ENCODE data around the gene ATCAY. TPM values are rescaled to one million over a fixed set of nuclear protein-coding genes. Genes with fewer than 3 reads are reported as not detected.

ATCAY gene, protein sequence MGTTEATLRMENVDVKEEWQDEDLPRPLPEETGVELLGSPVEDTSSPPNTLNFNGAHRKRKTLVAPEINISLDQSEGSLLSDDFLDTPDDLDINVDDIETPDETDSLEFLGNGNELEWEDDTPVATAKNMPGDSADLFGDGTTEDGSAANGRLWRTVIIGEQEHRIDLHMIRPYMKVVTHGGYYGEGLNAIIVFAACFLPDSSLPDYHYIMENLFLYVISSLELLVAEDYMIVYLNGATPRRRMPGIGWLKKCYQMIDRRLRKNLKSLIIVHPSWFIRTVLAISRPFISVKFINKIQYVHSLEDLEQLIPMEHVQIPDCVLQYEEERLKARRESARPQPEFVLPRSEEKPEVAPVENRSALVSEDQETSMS
- total RNA-seq: not detected
- long read RNA-seq: 0 reads

- intact Hi-C loops (cut with DNase I): no loop called here
- no peak for DNase-seq
Observed at GRCh38 chr19:3880471-3881271, at the start of gene ATCAY. Gene ATCAY, plus strand, starts transcription at chr19:3880685. Its CDS starts 5,083 bp downstream, at chr19:3885768.

GRCh38 chr19:3831601-3832000, 48.9 kb upstream of the ATCAY start:
- no peak for DNase-seq
- no peak for ATAC-seq
- intact Hi-C loops (cut with DNase I): no loop called here

More at GRCh38 chr19:3880471-3881271, at the start of gene ATCAY:
- ATAC-seq: no peak

GRCh38 chr19:3832001-3832400, 48.5 kb upstream of the ATCAY start:
- ATAC-seq: no peak
- intact Hi-C loops (cut with DNase I): no loop called here
- no peak for DNase-seq

GRCh38 chr19:3833578-3834348, 46.7 kb upstream of the ATCAY start:
- ATAC-seq (no peak), DNase-seq (no peak)
- intact Hi-C loops (cut with DNase I): no loop called here

- intact Hi-C loops (cut with DNase I): no loop called here
- no peak for ATAC-seq
- DNase-seq: no peak
Observed at GRCh38 chr19:3834349-3835054, 46.0 kb upstream of the ATCAY start.

GRCh38 chr19:3835055-3835435, 45.4 kb upstream of the ATCAY start:
- intact Hi-C loops (cut with DNase I): no loop called here
- no peak for ATAC-seq
- no peak for DNase-seq

GRCh38 chr19:3836887-3837286, 43.6 kb upstream of the ATCAY start:
- ATAC-seq: no peak

DNA sequence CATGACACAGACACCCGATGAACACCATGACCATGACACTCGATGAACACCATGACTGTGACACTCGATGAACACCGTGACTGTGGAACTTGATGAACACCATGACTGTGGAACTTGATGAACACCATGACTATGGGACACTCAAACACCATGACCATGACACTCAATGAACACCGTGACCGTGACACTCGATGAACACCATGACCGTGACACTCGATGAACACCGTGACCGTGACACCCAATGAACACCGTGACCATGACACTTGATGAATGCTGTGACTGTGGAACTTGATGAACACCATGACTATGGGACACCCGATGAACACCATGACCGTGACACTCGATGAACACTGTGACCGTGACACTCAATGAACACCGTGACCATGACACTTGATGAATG, 43.2 kb upstream of the ATCAY start:
- intact Hi-C loops (cut with DNase I): no loop called here
- DNase-seq (no peak), ATAC-seq (no peak)

More at GRCh38 chr19:3836887-3837286, 43.6 kb upstream of the ATCAY start:
- intact Hi-C loops (cut with DNase I): no loop called here
- DNase-seq: no peak

- DNase-seq (no peak), ATAC-seq (no peak)
- intact Hi-C loops (cut with DNase I): no loop called here
Observed at GRCh38 chr19:3837922-3838321, 42.6 kb upstream of the ATCAY start.

- ATAC-seq (no peak), DNase-seq (no peak)
- intact Hi-C loops (cut with DNase I): no loop called here
Observed at GRCh38 chr19:3838661-3839060, 41.8 kb upstream of the ATCAY start.

GRCh38 chr19:3839941-3840340, 40.5 kb upstream of the ATCAY start:
- ATAC-seq: no peak

DNA sequence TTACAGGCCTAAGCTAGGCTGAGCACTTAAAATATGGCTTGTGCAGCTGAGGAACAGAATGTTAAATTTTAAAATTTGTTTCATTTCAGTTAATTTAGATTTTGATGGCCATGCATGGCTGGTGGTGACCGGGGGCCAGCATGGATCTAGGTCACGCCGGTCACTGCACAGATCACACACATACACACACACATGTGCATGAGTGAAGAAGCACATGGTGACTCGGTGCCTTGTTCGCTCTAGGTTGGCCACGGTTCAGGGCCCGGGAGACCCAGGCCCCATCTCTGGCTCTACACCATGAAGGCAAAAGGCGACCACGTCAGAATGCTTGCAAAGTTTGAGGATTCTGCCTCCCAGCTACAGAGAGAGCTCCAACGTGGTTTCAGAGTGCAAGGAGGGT, 39.7 kb upstream of the ATCAY start:
- intact Hi-C loops (cut with DNase I): no loop called here
- ATAC-seq: no peak
- no peak for DNase-seq

More at GRCh38 chr19:3839941-3840340, 40.5 kb upstream of the ATCAY start:
- DNase-seq: no peak
- intact Hi-C loops (cut with DNase I): no loop called here

DNA sequence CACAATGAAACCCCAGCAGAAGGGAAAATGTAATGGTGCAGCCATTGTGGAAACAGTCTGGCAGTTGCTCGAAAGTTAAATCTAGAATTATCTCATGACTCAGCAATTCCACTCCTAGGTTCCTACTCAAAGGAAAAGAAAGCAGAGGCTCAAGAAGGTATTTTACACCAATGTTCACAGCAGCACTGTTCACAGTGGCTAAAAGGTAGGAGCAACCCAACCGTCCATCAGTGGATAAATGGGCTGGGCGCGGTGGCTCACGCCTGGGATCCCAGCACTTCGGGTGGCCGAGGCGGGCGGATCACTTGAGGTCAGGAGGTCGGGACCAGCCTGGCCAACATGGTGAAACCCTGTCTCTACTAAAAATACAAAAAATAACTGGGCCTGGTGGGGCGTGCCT, 37.5 kb upstream of the ATCAY start:
- intact Hi-C loops (cut with DNase I): no loop called here
- ATAC-seq: no peak
- DNase-seq: no peak

- ATAC-seq: no peak
- intact Hi-C loops (cut with DNase I): no loop called here
- DNase-seq: no peak
Observed at GRCh38 chr19:3844596-3844995, 35.9 kb upstream of the ATCAY start.

DNA sequence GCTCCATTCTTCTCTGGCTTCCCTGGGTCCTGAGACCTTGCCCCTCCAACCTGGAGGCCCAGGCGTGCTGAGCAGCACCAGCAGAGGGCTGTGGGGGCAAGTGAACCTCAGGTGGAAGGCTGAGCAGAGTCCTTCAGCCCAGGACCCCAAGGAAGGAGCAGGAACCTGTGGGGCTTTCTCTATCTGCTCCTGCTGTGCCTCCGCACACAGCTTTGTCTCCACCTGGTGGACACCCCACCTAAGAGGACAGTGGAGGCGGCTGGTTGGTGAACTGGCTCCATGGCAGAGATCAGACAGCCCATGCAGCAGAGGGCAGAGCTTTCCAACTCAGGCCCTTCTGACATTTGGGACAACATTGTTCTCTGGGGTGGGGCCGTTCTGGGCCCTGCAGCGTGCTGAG, 31.4 kb upstream of the ATCAY start:
- ATAC-seq (no peak), DNase-seq (no peak)
- intact Hi-C loops (cut with DNase I): no loop called here

GRCh38 chr19:3849787-3850186, 30.7 kb upstream of the ATCAY start:
- ATAC-seq (no peak), DNase-seq (no peak)
- intact Hi-C loops (cut with DNase I): no loop called here

DNA sequence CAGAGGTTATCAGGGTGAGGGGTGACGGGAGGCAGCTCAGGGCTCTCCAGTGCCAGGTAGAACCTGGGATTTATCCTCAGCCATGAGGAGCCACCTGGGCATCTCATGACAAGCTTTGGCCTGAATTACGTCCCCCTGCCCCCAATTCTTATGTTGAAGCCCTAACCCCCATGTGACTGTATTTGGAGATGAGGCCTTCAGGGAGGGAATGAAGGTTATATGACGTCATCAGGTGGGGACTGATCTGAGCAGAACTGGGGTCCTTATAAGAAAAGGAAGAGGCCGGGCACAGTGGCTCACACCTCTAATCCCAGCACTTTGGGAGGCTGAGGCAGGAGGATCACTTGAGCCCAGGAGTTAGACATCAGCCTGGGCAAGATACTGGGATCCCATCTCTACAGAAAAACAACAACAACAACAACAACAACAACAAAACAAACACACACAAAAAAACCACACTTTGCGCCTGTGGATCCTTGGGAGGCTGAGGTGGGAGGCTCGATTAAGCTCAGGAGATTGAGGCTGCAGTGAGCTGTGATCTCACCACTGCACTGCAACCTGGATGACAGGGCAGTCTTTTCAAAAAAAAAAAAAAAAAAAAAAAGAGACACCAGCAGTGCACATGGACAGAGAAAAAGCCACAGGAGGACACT, 30.0 kb upstream of the ATCAY start:
- intact Hi-C loops (cut with DNase I): no loop called here

GRCh38 chr19:3851254-3852176, 29.0 kb upstream of the ATCAY start:
- intact Hi-C loops (cut with DNase I): no loop called here
- ATAC-seq (no peak), DNase-seq (no peak)

More for the DNA sequence above, 30.0 kb upstream of the ATCAY start:
- DNase-seq (no peak), ATAC-seq (no peak)
